GM21723 (cell line): ENCODE measurements around the gene LELP1.
"Not testable (repeated sequence)": the region's sequence is repeated elsewhere in the genome, so short reads cannot be mapped to it uniquely, and the experiment has no call there.

ENCODE experiments used
- ATAC-seq: cut with Tn5 transposase; IDR thresholded peaks from one replicate; pipeline ENCODE4 v1.9.1; 2021; ENCODE audit warnings: mild to moderate bottlenecking, moderate library complexity; ENCODE audit not compliant: unreplicated experiment

LELP1 gene

GRCh38 chr1:153228491-153228890 is 25.3 kb downstream of the LELP1 start:
- no peak for ATAC-seq

- not testable (repeated sequence) for ATAC-seq
Measured at GRCh38 chr1:153229076-153229829, 26.0 kb downstream of the LELP1 start.

- ATAC-seq: no peak
Measured at GRCh38 chr1:153231363-153231762, 28.1 kb downstream of the LELP1 start.

- ATAC-seq: no peak
Measured at GRCh38 chr1:153231785-153232184, 28.6 kb downstream of the LELP1 start.

DNA sequence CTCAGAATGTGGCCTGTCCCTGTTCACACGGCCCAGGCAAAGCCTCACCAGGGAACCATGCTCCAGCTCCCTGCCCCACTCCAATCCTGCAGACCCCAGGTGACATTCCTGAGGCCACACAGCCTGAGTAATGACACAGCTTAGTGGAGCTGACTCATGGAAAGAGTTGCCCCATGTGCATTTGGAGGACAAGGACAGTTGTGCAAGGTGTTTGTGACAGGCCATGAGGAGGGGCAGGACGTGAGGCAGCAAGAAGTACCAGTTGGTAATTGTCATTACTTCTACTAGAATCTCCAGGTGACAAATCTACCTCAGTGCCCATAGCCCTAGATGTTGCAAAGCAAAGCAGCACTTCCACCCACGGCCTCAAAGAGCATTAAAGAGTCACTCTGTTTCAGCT is 29.3 kb downstream of the LELP1 start:
- ATAC-seq: no peak

- no peak for ATAC-seq
Measured at GRCh38 chr1:153233448-153233847, 30.2 kb downstream of the LELP1 start.

DNA sequence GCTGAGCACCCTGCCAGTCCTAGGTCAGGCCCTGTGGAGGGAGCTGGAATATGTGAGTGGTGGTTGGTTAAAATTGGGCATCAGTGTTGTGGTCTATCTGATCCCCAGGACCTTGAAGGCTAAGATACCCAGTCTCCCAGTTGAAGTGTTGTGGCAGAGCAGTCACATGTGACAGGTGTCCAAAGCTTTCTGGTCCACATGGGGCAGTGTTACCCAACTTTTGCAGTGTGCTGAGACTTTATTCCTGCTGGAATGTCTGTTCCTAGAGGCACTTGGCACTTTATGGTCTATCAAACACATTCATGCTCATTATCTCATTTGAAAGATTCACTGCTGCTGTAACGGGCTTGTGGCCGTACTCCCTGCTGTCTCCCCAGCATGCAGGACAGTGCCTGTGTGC is 35.3 kb downstream of the LELP1 start:
- ATAC-seq: no peak

DNA sequence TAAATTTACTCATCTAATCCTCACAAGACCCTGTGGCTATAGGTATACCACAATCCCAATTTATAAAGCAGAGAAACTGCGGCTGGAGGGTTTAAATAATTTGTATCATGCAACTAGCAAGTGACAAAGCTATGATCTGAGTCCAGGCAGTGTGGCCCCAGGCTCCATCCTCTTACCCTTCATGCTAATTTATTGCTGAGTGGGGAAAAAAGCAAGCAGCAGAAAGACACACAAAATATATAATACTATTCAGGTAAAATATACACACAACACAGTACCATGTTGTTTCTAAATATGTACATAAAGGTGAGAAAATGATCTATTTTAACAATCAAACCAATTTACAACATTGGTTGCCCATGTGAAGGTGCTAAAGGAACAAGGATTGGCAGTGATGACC is 38.9 kb downstream of the LELP1 start:
- no peak for ATAC-seq

DNA sequence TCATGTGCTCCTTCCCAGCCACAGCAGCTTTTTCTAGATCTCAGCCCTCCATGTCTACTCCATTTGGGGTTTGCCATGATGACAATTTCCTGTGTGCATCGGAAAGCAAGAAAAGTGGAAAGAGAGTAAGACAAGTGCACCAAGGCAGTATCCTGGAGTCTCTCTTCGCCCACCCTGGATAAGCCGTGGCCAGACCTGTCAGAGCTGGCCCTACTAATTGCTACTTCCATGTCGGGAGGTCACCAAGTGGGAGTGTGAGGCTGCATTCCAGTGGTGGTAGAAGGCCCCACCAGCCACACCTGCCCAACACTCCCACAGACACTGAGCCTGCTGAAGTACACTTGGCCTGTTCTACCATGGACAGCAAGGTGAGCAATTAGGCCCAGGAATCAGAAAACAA is 42.2 kb downstream of the LELP1 start:
- ATAC-seq: no peak

- ATAC-seq: no peak
Measured at GRCh38 chr1:153246018-153246417, 42.8 kb downstream of the LELP1 start.

- no peak for ATAC-seq
Measured at GRCh38 chr1:153246825-153247224, 43.6 kb downstream of the LELP1 start.

DNA sequence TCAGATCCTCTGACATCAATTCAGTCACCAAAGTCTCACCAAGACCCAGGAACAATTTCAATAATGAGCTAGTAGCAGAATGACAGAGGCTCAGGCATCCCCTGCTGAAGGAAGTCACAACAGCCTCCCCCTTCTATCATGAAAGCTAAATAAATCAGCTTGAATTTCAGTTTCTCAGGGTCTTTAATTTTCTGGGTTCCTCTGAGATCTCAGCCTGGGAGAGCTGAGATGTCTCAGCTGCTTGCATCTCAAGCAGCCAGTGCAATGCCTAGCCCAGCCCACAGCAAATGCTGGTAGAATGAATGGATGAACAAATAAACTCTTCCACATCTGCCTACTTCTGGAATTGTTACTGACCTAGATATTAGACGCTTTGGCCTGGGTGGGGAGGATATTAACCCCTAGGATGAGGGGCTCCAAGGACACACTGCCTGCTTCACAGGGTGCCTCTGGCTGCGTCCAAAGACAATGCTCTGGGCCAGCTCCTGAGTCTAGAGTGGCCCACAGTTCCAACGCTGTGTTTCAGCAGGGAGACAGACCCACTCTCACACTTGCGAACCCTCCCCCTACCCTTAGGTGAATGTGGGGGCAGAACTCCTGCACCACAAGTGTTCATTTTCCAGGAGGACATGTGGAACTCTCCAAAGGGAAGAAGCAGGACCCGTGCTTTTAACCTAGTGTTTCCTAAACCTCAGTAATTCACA is 45.1 kb downstream of the LELP1 start:
- ATAC-seq: no peak

DNA sequence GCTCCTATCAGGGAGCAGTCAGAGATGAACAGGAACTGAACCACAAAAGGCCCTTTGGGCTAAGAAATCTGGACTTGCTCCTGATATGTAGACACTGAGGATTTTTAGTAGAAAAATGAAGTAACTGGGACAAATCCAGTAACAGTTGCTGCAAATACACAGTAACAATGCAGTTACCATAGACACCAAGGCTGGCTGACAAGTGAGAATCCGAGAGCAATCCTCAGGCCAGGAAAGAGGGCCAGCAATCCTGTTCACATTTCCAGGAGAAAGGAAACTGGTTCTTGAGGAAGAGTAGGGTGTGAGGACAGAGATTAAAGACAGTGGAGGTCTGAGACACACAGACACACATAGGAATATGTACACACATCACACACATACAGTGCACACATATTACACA is 46.9 kb downstream of the LELP1 start:
- no peak for ATAC-seq

DNA sequence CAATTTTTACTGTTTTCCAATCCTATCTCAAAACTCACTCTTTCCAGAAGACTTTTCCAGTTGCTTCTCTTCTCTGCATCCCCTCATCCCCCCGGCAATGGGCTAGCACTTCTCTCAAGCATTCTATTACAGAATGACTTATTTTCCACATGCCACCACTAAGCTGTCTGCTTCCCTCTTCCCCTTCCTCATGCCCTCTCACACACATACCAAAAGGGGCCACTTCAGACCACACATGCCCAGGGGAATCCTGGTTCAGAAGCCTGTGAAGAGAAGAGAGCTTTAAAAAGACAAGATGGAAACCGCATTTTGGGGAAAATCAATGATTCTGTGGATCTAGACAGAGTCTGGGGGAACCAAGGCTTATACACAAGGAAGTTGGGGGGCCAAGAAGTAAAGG is 47.9 kb downstream of the LELP1 start:
- ATAC-seq: no peak

DNA sequence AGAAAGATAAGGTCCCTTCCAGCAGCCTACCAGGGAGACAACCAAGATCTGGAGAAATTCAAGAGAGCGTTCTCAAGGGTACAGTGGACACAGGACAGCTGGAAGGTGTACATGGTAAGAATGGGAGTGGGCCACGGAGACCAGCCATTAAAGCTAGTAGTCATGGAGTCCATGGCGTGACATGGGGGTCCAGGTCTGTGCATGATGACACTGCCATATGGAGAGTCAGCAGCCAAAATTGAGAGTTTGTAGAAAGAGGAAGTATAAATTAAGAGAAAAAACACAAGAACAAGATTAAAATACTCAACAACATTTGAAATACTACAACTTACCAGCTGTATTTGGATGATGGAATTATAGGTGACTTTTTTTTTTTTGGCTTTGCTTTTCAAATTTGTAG is 48.3 kb downstream of the LELP1 start:
- ATAC-seq: no peak

DNA sequence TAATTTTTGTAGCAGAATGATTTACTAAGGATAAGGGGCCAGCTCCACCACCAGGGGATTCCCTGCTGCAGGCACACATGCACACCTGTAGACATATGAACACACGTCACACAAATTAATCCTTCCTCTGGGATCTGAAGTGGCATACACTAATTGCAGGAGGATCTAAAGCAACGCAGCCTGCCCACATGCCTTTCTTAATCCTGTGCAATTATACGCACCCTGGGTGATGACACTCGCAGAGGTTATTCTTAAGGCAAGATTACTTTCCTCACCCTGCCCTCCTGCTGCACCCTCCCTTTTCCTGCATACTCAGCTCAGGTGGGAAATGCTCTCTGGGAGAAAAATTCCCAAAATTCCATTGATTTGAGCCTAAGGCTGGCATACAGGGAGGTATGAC is 48.8 kb downstream of the LELP1 start:
- no peak for ATAC-seq

- ATAC-seq: no peak
Measured at GRCh38 chr1:153253076-153253475, 49.8 kb downstream of the LELP1 start.

- no peak for ATAC-seq
Measured at GRCh38 chr1:153253693-153254092, 50.5 kb downstream of the LELP1 start.
